Right kidney (tissue), 9 donors: ENCODE results near the gene SERINC1.
"Not testable (repeated sequence)": the region's sequence is repeated elsewhere in the genome, so short reads cannot be mapped to it uniquely, and the experiment has no call there.

Experiments used
- DNase-seq: peaks from one replicate; pipeline ENCODE4 v3.0.0-alpha.2; 2016
- long read RNA-seq, 8 donors: transcript quantifications; one replicate each; lab custom pipeline, GENCODE V29; 2026

SERINC1 gene
- long read RNA-seq, donor 1, transcript SERINC1-201 (10 exons, 3,137 nt): major isoform, 48 of 55 reads
- long read RNA-seq, donor 1, partial matches to known transcripts: 7 of 55 reads
- long read RNA-seq, donor 1, other reads (novel, unspliced or antisense): 0 of 55 reads
- long read RNA-seq, donor 2, transcript SERINC1-201 (10 exons, 3,137 nt): major isoform, 25 of 36 reads
- long read RNA-seq, donor 2, partial matches to known transcripts: 11 of 36 reads
- long read RNA-seq, donor 2, other reads (novel, unspliced or antisense): 0 of 36 reads
- long read RNA-seq, donor 3, transcript SERINC1-201 (10 exons, 3,137 nt): major isoform, 27 of 35 reads
- long read RNA-seq, donor 3, partial matches to known transcripts: 8 of 35 reads
- long read RNA-seq, donor 3, other reads (novel, unspliced or antisense): 0 of 35 reads
- long read RNA-seq, donor 4, transcript SERINC1-201 (10 exons, 3,137 nt): major isoform, 38 of 60 reads
- long read RNA-seq, donor 4, partial matches to known transcripts: 22 of 60 reads
- long read RNA-seq, donor 4, other reads (novel, unspliced or antisense): 0 of 60 reads
- long read RNA-seq, donor 5, transcript SERINC1-201 (10 exons, 3,137 nt): major isoform, 53 of 58 reads
- long read RNA-seq, donor 5, partial matches to known transcripts: 5 of 58 reads
- long read RNA-seq, donor 5, other reads (novel, unspliced or antisense): 0 of 58 reads
- long read RNA-seq, donor 6, transcript SERINC1-201 (10 exons, 3,137 nt): major isoform, 34 of 44 reads
- long read RNA-seq, donor 6, partial matches to known transcripts: 10 of 44 reads
- long read RNA-seq, donor 6, other reads (novel, unspliced or antisense): 0 of 44 reads
- long read RNA-seq, donor 7, transcript SERINC1-201 (10 exons, 3,137 nt): major isoform, 56 of 69 reads
- long read RNA-seq, donor 7, partial matches to known transcripts: 13 of 69 reads
- long read RNA-seq, donor 7, other reads (novel, unspliced or antisense): 0 of 69 reads
- long read RNA-seq, donor 8, transcript SERINC1-201 (10 exons, 3,137 nt): major isoform, 42 of 52 reads
- long read RNA-seq, donor 8, partial matches to known transcripts: 10 of 52 reads
- long read RNA-seq, donor 8, other reads (novel, unspliced or antisense): 0 of 52 reads

GRCh38 chr6:122471107-122472021 is at the start of gene SERINC1:
TSS of gene SERINC1 (minus strand) at chr6:122471807. CDS start at chr6:122471737, 70 bp downstream.
- peak; percentile 90 for DNase-seq

DNA sequence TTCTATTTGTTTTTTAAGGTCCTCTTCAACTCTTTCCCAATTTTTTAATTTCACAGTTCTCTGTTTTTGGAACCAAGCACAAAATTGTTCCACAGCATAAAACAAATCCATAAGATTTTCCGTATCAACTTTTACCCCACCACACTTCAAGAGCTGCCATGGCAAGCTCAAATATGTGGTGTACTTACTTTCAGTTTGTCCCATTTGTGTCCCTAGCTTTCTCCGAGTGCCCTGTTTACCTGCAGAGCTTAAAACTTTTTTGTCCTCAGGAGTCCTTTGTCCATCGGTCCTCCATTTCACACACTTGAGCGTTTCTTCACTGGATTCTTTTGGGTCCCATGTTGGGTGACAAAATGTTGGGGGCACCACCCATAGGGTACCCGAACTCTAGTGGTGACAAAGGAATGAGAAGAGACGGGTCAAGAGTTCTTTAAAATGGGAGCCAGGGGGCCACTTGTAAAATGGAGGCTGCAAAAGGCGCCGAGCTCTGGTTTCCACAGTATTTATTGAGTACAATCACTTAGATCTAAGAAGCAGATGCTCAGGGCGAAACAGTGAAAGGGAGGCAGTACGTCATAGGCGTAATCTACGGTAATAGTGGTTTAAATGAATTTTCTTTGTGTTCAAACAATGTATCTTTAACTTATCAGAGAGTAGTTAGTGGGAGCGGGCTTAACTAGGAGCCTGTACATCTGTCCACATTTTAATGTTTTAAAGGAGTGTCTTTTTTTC is 39.8 kb upstream of the SERINC1 start:
- DNase-seq: no peak

DNA sequence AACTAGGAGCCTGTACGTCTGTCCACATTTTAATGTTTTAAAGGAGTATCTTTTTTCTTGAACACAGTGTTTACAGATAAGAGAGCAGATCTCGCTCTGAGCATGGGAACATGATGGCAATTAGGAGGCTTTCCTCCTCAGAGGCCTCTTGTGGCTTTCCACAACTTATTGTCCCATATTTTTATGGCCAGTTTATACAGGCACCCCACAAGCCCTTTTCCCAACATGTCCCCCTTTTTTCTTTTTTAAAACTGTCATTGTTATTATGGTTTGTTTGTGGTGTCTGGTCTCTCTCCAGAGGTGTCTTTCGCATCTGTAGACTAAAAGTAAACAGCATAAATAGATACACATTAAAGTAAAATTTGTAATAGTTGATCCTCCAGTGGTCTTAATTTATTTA is 33.6 kb upstream of the SERINC1 start:
- not testable (repeated sequence) for DNase-seq

GRCh38 chr6:122501475-122501874 is 29.9 kb upstream of the SERINC1 start:
- no peak for DNase-seq

- DNase-seq: no peak
Observed at GRCh38 chr6:122495612-122496011, 24.0 kb upstream of the SERINC1 start.

GRCh38 chr6:122494665-122495272 is 23.2 kb upstream of the SERINC1 start:
- no peak for DNase-seq

- peak; percentile 17 for DNase-seq
Observed at GRCh38 chr6:122491919-122492555, 20.4 kb upstream of the SERINC1 start.

DNA sequence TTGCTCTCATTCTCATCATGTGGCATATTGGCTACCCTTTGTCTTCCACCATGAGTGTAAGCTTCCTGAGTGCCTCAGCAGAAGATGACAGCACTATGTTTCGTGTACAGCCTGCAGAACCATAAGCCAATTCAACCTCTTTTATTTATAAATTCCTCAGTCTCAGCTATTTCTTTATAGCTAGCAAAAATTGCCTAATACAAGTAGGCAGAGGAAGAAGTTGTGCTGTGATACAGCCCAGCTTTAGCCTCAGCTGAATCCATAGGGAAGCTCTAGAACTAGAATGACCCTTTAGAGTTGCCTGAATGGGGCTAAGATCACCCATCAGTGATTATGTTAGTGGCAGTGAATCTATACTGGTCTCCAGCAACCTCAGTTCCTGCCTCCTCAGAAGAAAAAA is 19.0 kb upstream of the SERINC1 start:
- DNase-seq: no peak

DNA sequence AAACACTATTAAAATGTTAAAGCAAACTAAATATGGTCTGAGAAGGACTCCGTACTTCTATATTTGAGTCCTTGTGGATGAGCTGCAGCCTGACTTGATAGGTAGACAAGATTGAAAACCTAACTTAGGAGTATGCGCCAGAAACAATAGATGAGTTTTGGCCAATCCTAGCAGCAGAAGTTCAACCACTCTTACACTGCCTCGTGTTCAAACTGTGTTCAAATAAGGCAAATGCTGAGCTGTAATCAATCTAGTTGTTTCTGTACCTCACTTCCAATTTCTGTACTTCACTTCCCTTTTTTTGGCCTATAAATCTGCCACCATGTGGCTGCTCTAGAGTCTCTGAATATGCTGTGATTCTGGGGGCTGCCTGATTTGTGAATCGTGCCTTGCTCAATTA is 13.2 kb upstream of the SERINC1 start:
- DNase-seq: no peak

DNA sequence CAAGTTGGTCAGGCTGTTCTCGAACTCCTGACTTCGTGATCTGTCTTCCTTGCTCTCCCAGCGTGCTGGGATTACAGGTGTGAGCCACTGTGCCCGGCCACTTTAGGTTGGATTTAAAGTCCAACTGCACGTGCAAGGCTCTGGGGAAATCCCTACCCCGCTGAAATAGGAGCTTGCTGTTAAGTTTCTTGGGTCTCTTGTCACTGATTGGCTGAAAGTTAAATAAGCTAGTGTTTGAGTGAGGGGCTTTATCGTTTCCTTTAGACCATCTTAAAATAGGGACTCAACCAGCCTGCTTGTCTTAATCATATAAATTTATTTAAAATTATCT is 11.1 kb upstream of the SERINC1 start:
- DNase-seq: no peak

DNA sequence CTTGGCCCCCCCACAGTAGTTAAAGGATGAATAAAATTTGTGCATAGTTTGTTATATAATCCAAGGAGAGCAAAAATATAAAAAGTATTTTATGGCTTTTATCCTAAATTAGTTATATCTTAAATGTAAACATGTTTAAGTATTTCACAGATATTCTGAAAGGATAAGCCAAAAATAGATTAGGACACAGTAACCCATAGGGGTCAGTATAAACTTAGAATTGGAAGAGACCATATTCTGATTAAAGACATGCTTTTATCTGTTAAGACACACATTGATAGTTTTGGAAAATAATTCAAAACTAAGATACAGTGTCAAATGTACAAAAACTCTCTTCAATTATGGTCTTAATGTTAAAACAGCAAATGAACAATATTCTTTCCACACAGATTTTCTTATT is 4.5 kb upstream of the SERINC1 start:
- DNase-seq: no peak

GRCh38 chr6:122472022-122472340 is 374 bp upstream of the SERINC1 start:
- DNase-seq: no peak

- no peak for DNase-seq
Observed at GRCh38 chr6:122461885-122462284, 9.7 kb downstream of the SERINC1 start.

GRCh38 chr6:122459865-122460416 is 11.7 kb downstream of the SERINC1 start:
- DNase-seq: not testable (repeated sequence)

GRCh38 chr6:122459240-122459639 is 12.4 kb downstream of the SERINC1 start:
- no peak for DNase-seq

DNA sequence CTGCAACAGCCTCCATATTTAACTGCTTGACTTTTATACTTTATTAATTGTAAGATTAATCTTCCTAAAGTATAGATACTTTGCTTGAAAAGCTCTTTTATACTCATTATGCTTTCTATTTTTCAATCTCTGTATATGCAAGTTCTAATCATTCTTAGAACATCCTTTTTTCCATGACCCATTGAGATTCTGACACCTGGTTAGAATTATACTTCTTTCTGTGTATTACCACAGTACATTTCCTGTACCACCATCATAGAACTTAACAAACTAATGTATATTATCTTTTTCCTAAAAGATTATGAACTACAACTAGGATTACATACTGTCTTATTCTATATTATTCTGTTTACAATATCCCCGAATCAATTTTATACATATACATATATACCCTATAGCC is 13.5 kb downstream of the SERINC1 start:
- no peak for DNase-seq

- not testable (repeated sequence) for DNase-seq
Observed at GRCh38 chr6:122455116-122455515, 16.5 kb downstream of the SERINC1 start.

DNA sequence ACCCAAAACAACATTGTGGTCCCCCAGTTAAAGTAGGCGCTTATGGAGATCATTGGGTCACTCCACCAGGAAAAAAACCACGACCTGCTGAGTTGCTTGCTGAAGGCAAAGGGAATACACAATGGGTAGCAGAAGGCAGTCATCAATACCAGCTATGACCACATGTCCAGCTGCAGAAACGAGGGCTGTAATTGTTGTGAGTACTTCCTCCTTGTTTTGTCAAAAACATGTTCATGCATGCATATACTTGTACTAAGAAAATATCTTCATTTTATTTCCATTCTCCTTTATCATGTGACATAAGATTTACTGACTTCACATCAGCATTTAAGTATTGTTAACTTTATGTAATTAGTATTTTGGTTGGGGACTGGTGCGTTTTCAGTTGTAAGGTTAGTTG is 16.9 kb downstream of the SERINC1 start:
- no peak for DNase-seq

GRCh38 chr6:122452509-122452908 is 19.1 kb downstream of the SERINC1 start:
- no peak for DNase-seq

GRCh38 chr6:122449069-122449468 is 22.5 kb downstream of the SERINC1 start:
- DNase-seq: no peak
